ENCODE data around the gene ISOC2.

Gene ISOC2

DNA sequence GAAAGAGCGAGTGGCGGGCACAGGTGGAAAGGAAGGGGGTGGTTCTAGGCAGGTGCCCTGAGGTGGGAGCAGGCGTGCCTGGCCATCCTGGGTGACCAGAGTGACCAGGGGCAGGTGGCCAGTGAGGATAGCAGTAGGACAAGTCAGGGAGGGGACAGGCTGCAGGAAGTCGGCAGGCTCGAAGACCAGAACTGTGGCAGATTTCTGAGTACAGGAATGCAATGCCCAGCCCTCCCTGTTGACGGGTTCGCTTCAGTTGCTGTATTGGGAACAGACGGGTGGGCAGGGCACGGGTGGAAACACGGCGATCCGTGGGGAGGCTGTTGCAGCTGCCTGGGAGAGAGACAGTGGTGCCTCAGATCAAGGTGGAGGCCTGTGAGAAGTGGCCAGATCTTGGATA, 16.9 kb upstream of the ISOC2 start:
- Histone ChIP-seq H4K20me1 (ENCODE audit: insufficient read depth, low read length, poor library complexity, severe bottlenecking) (peaks cover 6% of the 10 kb centered on the region), H3K4me3 (ENCODE audit: low read length, poor library complexity, severe bottlenecking) (peak overlapping the region; percentile 75), H3K9ac (ENCODE audit: low read depth, low read length, poor library complexity, severe bottlenecking) (peak overlapping the region; percentile 89), H3K4me1 (ENCODE audit: insufficient read depth, low read length, poor library complexity, severe bottlenecking) (peaks cover 17% of the 10 kb centered on the region), H3K9me3 (ENCODE audit: insufficient read depth, low read depth, low read length) (no peaks in the 10 kb centered on the region), H3K4me2 (ENCODE audit: low read depth, low read length, poor library complexity, severe bottlenecking) (peak overlapping the region; percentile 80), H3K36me3 (ENCODE audit: insufficient read depth, low read length) (no peaks in the 10 kb centered on the region), H3F3A (ENCODE audit: low read depth) (no peaks in the 10 kb centered on the region), H3K79me2 (ENCODE audit: insufficient read depth, low read length) (peaks cover 19% of the 10 kb centered on the region), H3K9me2 (replicated peaks; ENCODE audit: low read depth, low read length) (no peaks in the 10 kb centered on the region), H3K27me3 (ENCODE audit: insufficient read depth, low read length, poor library complexity, severe bottlenecking) (no peaks in the 10 kb centered on the region), H2AFZ (ENCODE audit: low read length) (no peak overlapping the region)
- TF ChIP-seq EZH2phosphoT487 (IDR thresholded peaks at IDR 0.05; ENCODE audit: borderline replicate concordance) = no peak
- TF ChIP-seq, protein P1, sequence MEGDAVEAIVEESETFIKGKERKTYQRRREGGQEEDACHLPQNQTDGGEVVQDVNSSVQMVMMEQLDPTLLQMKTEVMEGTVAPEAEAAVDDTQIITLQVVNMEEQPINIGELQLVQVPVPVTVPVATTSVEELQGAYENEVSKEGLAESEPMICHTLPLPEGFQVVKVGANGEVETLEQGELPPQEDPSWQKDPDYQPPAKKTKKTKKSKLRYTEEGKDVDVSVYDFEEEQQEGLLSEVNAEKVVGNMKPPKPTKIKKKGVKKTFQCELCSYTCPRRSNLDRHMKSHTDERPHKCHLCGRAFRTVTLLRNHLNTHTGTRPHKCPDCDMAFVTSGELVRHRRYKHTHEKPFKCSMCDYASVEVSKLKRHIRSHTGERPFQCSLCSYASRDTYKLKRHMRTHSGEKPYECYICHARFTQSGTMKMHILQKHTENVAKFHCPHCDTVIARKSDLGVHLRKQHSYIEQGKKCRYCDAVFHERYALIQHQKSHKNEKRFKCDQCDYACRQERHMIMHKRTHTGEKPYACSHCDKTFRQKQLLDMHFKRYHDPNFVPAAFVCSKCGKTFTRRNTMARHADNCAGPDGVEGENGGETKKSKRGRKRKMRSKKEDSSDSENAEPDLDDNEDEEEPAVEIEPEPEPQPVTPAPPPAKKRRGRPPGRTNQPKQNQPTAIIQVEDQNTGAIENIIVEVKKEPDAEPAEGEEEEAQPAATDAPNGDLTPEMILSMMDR (conservative IDR thresholded peaks at IDR 0.05; ENCODE audit: low read length) = no peak

DNA sequence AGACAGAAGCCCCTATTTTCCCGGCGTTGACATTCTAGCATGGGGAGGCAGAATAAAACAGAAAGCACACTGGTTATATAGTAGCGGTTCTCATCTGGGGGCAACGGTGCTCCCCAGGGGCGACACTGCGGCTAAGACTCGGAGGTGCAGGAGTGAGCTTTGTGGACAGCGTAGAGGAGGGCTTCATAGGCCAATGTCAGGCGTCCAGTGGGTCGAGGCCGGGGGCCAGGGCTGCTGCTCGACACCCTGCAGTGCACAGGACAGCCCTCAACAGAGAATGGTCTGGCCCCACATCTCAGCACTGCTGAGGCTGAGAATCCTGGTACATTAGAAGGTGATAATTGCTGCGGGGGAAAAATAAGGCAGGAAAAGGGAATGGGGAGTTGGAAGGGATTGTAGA, 16.5 kb upstream of the ISOC2 start:
- no peaks in the 10 kb centered on the region for H3F3A ChIP-seq (ENCODE audit: low read depth)
- H3K36me3 ChIP-seq (ENCODE audit: insufficient read depth, low read length) = no peaks in the 10 kb centered on the region
- no peaks in the 10 kb centered on the region for H3K9me2 ChIP-seq (replicated peaks; ENCODE audit: low read depth, low read length)
- H3K9ac ChIP-seq (ENCODE audit: low read depth, low read length, poor library complexity, severe bottlenecking) = peak overlapping the region; percentile 89
- peaks cover 17% of the 10 kb centered on the region for H3K4me1 ChIP-seq (ENCODE audit: insufficient read depth, low read length, poor library complexity, severe bottlenecking)
- H3K4me2 ChIP-seq (ENCODE audit: low read depth, low read length, poor library complexity, severe bottlenecking) = peak overlapping the region; percentile 80
- H3K27me3 ChIP-seq (ENCODE audit: insufficient read depth, low read length, poor library complexity, severe bottlenecking) = no peaks in the 10 kb centered on the region
- H3K4me3 ChIP-seq (ENCODE audit: low read length, poor library complexity, severe bottlenecking) = peak overlapping the region; percentile 75
- peaks cover 19% of the 10 kb centered on the region for H3K79me2 ChIP-seq (ENCODE audit: insufficient read depth, low read length)
- H2AFZ ChIP-seq (ENCODE audit: low read length) = no peak overlapping the region
- TF ChIP-seq, protein P1 (conservative IDR thresholded peaks at IDR 0.05; ENCODE audit: low read length) = no peak
- no peak for TF ChIP-seq EZH2phosphoT487 (IDR thresholded peaks at IDR 0.05; ENCODE audit: borderline replicate concordance)
- peaks cover 6% of the 10 kb centered on the region for H4K20me1 ChIP-seq (ENCODE audit: insufficient read depth, low read length, poor library complexity, severe bottlenecking)
- H3K9me3 ChIP-seq (ENCODE audit: insufficient read depth, low read depth, low read length) = no peaks in the 10 kb centered on the region

DNA sequence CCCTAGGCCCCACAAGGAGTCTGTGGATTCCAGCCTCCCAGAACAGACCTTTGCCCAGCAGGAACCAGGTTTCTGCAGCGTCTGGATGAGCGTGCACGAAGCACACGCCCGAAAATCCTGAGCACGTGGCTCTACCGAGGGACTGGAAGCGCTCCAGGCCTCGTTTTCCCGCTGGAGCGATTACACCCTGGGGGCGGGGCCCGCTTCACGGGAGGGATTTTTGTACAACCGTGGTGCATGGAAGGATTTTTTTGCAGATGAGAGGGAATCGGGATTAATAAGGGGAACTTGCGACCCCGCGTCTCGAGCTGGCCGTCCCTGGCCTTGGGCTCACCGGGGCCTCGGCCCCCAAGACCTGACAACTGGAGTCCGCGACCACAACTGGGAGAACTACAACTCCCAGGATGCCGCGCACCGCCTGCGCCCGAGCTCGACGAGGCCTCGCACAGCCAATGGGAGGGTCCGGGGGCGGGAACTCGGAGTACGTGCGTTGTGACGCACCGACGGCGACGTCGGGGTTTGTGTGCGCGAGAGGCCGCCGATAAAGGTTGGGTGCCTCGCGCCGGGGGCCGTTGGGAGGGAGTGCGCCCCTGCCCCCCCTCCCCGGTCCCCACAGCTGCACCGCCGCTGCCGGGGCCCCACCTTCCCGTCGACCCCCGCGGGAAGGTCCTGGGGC, 14.8 kb upstream of the ISOC2 start, which contains the start of gene ZNF628:
Gene ZNF628, plus strand, starts transcription at position 518 of the 676 bp plus-strand sequence. CDS start 3,294 bp downstream, outside the sequence.
- H3K4me2 ChIP-seq (ENCODE audit: low read depth, low read length, poor library complexity, severe bottlenecking) = peak within 1 kb of the TSS; percentile 80
- peaks cover 17% of the 10 kb centered on the region for H3K4me1 ChIP-seq (ENCODE audit: insufficient read depth, low read length, poor library complexity, severe bottlenecking)
- no peaks in the 10 kb centered on the region for H3K9me3 ChIP-seq (ENCODE audit: insufficient read depth, low read depth, low read length)
- H3K9ac ChIP-seq (ENCODE audit: low read depth, low read length, poor library complexity, severe bottlenecking) = peak within 1 kb of the TSS; percentile 89
- no peak for TF ChIP-seq EZH2phosphoT487 (IDR thresholded peaks at IDR 0.05; ENCODE audit: borderline replicate concordance)
- TF ChIP-seq, protein P1 (conservative IDR thresholded peaks at IDR 0.05; ENCODE audit: low read length) = no peak
- no peaks in the 10 kb centered on the region for H3K27me3 ChIP-seq (ENCODE audit: insufficient read depth, low read length, poor library complexity, severe bottlenecking)
- H3K4me3 ChIP-seq (ENCODE audit: low read length, poor library complexity, severe bottlenecking) = peak within 1 kb of the TSS; percentile 81
- H3K9me2 ChIP-seq (replicated peaks; ENCODE audit: low read depth, low read length) = no peaks in the 10 kb centered on the region
- H4K20me1 ChIP-seq (ENCODE audit: insufficient read depth, low read length, poor library complexity, severe bottlenecking) = peaks cover 6% of the 10 kb centered on the region
- H3K36me3 ChIP-seq (ENCODE audit: insufficient read depth, low read length) = no peaks in the 10 kb centered on the region
- H3F3A ChIP-seq (ENCODE audit: low read depth) = no peaks in the 10 kb centered on the region
- H2AFZ ChIP-seq (ENCODE audit: low read length) = peak within 1 kb of the TSS; percentile 94
- H3K79me2 ChIP-seq (ENCODE audit: insufficient read depth, low read length) = peaks cover 19% of the 10 kb centered on the region
